Measurements from ENCODE around the gene VIPR1.

Gene VIPR1

DNA sequence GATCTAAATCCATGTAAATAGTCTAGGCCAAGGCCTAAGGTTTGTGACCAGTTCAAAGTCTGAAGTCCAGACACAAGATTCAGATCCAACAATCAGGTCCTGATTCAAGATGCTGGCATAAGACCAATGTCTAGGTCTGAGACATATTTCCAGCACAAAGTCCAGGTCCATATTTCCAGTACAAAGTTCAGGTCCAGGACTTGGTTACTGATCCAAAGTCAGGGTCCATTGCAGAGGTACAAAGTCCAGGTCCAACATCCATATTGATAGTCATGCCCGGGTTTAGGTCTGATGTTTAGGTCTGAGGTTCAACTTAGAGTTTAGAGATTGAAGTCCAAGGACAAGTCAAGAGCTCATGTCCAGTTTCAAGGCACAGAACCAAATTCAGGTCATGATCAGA is 39.4 kb upstream of the VIPR1 start:
- no peak overlapping the region for H3K27ac ChIP-seq
- no peak overlapping the region for H2AFZ ChIP-seq (ENCODE audit: low read depth)
- no peaks in the 10 kb centered on the region for H3K4me1 ChIP-seq (ENCODE audit: low read depth, poor library complexity, severe bottlenecking)
- no peaks in the 10 kb centered on the region for H3K36me3 ChIP-seq (ENCODE audit: insufficient read depth)
- H3K79me2 ChIP-seq (ENCODE audit: insufficient read depth, low read depth): no peaks in the 10 kb centered on the region
- H4K20me1 ChIP-seq (ENCODE audit: insufficient read depth): no peaks in the 10 kb centered on the region
- TF ChIP-seq, protein P1, sequence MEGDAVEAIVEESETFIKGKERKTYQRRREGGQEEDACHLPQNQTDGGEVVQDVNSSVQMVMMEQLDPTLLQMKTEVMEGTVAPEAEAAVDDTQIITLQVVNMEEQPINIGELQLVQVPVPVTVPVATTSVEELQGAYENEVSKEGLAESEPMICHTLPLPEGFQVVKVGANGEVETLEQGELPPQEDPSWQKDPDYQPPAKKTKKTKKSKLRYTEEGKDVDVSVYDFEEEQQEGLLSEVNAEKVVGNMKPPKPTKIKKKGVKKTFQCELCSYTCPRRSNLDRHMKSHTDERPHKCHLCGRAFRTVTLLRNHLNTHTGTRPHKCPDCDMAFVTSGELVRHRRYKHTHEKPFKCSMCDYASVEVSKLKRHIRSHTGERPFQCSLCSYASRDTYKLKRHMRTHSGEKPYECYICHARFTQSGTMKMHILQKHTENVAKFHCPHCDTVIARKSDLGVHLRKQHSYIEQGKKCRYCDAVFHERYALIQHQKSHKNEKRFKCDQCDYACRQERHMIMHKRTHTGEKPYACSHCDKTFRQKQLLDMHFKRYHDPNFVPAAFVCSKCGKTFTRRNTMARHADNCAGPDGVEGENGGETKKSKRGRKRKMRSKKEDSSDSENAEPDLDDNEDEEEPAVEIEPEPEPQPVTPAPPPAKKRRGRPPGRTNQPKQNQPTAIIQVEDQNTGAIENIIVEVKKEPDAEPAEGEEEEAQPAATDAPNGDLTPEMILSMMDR (conservative IDR thresholded peaks at IDR 0.05; ENCODE audit: low read depth, low read length): no peak
- H3K27me3 ChIP-seq (ENCODE audit: insufficient read depth, low read depth): no peaks in the 10 kb centered on the region
- no peak overlapping the region for H3K4me3 ChIP-seq (IDR thresholded peaks at IDR 0.05; ENCODE audit: insufficient read depth, low read depth, low read length)
- no peak overlapping the region for H3K4me2 ChIP-seq
- no peak overlapping the region for H3K9ac ChIP-seq

DNA sequence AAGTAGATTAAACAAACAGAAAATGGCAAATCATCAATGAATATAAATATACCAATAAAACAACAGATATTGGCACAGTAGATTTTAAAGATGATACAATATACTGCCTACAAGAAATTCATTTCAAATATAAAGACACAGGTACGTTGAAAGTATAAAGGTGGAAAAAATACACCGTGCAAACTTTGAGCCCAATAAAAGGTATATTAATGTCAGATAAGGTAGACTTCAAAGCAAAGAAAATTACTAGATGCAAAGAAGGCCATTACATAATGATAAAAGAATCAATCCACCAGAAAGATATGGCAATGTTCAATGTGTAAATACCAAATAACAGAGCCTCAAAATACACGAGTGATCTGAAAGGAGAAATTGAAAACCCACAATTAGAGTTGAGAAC is 34.3 kb upstream of the VIPR1 start:
- H3K4me2 ChIP-seq: no peak overlapping the region
- no peaks in the 10 kb centered on the region for H3K36me3 ChIP-seq (ENCODE audit: insufficient read depth)
- H3K9ac ChIP-seq: no peak overlapping the region
- TF ChIP-seq, protein P1 (conservative IDR thresholded peaks at IDR 0.05; ENCODE audit: low read depth, low read length): no peak
- no peak overlapping the region for H2AFZ ChIP-seq (ENCODE audit: low read depth)
- no peak overlapping the region for H3K4me3 ChIP-seq (IDR thresholded peaks at IDR 0.05; ENCODE audit: insufficient read depth, low read depth, low read length)
- no peak overlapping the region for H3K27ac ChIP-seq
- H4K20me1 ChIP-seq (ENCODE audit: insufficient read depth): no peaks in the 10 kb centered on the region
- no peaks in the 10 kb centered on the region for H3K4me1 ChIP-seq (ENCODE audit: low read depth, poor library complexity, severe bottlenecking)
- H3K79me2 ChIP-seq (ENCODE audit: insufficient read depth, low read depth): no peaks in the 10 kb centered on the region
- H3K27me3 ChIP-seq (ENCODE audit: insufficient read depth, low read depth): no peaks in the 10 kb centered on the region

DNA sequence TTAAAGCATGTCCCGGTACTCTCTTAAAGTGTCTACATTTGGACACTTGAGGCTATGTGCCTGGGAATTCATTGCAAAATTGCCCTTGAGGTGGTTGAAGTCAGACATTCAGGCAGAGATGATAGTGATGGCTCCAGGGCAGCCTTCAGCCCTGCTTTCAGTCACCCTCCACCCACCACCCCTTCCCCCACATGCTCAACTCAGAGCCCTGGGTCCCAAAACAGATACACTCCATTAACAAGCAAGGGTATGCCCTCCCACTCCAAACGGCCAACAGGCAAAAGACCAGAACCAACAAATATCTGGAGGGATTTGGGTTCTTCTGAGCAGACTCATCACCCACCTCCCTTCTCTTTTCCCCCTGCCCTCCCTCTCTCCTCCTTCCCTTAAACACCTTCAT is 29.9 kb upstream of the VIPR1 start:
- Histone ChIP-seq H3K4me2 (no peak overlapping the region), H3K9ac (no peak overlapping the region), H3K4me1 (ENCODE audit: low read depth, poor library complexity, severe bottlenecking) (no peaks in the 10 kb centered on the region), H3K27ac (no peak overlapping the region), H3K4me3 (IDR thresholded peaks at IDR 0.05; ENCODE audit: insufficient read depth, low read depth, low read length) (no peak overlapping the region), H3K27me3 (ENCODE audit: insufficient read depth, low read depth) (no peaks in the 10 kb centered on the region), H2AFZ (ENCODE audit: low read depth) (no peak overlapping the region), H4K20me1 (ENCODE audit: insufficient read depth) (no peaks in the 10 kb centered on the region), H3K79me2 (ENCODE audit: insufficient read depth, low read depth) (no peaks in the 10 kb centered on the region), H3K36me3 (ENCODE audit: insufficient read depth) (no peaks in the 10 kb centered on the region)
- TF ChIP-seq, protein P1 (conservative IDR thresholded peaks at IDR 0.05; ENCODE audit: low read depth, low read length): no peak

DNA sequence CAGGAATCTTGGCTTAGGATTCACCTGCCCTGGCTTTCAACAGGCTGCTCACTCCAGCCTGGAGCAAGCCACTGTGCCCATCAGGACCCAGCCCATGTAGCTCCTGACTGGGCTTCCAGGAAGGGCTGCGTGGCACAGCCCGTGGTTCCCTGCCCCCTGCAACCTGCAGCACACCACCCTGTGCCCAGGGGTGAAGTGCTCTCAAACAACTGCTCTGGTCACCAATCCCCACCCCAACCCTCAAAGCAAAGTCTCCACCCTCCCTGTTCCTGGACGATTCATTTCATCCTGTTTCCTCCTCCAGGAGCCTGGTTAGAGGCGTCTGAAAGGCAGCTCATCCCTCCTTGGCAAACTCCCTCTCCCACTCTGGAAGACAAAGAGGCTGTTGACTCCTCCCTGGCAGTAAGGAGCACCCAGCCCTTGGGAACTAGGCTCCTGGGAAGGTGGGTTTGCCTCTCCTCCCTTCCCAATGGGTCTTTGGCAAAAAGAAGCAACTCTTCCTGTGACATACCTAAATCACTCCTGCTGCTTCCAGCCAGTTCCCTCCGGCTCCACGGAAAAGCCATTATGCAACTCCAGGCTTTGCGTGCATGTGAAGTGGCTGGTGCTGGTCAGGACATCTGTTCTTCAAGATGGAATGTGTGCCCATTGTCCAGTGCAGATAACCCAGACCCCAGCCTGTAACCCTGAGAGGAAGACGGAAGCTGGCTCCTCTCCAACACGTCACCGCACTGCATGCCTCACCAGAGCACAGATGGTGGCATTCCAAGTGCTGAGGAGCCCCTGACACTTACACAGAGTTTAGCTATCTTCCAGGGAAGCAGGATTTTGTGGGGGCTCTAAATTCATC is 29.1 kb upstream of the VIPR1 start:
- H3K27ac ChIP-seq: no peak overlapping the region
- no peaks in the 10 kb centered on the region for H4K20me1 ChIP-seq (ENCODE audit: insufficient read depth)
- H3K36me3 ChIP-seq (ENCODE audit: insufficient read depth): no peaks in the 10 kb centered on the region
- no peak overlapping the region for H3K4me3 ChIP-seq (IDR thresholded peaks at IDR 0.05; ENCODE audit: insufficient read depth, low read depth, low read length)
- no peak overlapping the region for H2AFZ ChIP-seq (ENCODE audit: low read depth)
- H3K4me2 ChIP-seq: no peak overlapping the region
- H3K9ac ChIP-seq: no peak overlapping the region
- no peaks in the 10 kb centered on the region for H3K27me3 ChIP-seq (ENCODE audit: insufficient read depth, low read depth)
- H3K4me1 ChIP-seq (ENCODE audit: low read depth, poor library complexity, severe bottlenecking): no peaks in the 10 kb centered on the region
- TF ChIP-seq, protein P1 (conservative IDR thresholded peaks at IDR 0.05; ENCODE audit: low read depth, low read length): no peak
- no peaks in the 10 kb centered on the region for H3K79me2 ChIP-seq (ENCODE audit: insufficient read depth, low read depth)

Data from KMS-11 (cell line).